Fibroblast of skin of abdomen (primary cell): ENCODE measurements around the gene LMF1. TPM values are rescaled to one million over a fixed set of nuclear protein-coding genes. Genes with fewer than 3 reads are reported as not detected.

Experiments
- DNase-seq: peaks from one replicate; pipeline ENCODE4 v3.0.0-alpha.2; 2013
- polyA plus RNA-seq, 2 experiments: library from polyadenylated mRNA; unstranded; fragments of 120-200 nt; gene quantifications; one replicate each; pipeline ENCODE4 v1.2.1, GENCODE V29; 2013; ENCODE audit not compliant: insufficient read length in 2 of 2

The LMF1 gene
- 13.9 TPM for polyA plus RNA-seq (2013, experiment 1 of 2; ENCODE audit: insufficient read length)
- polyA plus RNA-seq (2013, experiment 2 of 2; ENCODE audit: insufficient read length): 16.4 TPM

DNA sequence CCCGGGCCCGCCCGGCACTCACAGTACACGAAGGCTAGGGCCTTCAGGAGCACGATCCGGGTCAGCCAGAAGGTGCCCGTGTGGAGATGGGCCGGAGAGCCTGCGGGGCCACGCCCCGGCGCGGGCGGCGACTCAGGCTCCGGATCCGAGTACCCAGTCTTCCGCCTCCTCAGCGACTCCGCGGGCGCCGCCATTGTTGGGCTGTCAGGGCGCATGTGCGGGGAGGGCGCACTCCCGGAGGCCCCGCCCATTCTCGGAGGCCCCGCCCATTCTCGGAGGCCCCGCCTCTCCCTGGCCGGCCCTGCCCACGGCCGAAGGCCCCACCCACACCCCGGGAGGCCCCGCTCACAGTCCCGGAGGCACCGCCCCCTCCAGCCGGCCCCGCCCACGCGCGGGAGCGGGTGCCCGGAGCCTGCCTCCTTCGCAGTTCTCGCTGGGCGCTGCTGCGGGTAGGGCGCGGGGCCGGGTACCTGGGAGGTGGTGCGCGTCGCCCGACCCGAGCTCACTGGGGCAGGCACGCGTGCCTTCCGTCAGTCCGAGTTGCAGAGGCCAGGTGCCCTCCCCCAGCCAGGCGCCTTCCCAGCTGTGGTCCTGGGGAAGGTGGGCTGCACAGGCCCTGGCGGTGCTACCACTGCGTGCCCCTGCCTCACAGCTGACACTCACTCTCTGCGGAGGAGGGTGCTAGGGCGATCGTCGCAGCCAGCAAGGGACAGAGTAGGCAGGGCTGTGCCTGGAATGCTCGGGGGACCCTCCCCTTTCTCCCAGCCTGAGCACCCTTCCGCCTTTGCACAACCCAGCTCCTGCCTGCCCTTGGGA, at the start of gene LMF1:
Gene LMF1 (minus strand): TSS at position 219 of the 816 bp plus-strand sequence. CDS start 4 bp downstream, at position 215.
- peak; percentile 87 for DNase-seq

DNA sequence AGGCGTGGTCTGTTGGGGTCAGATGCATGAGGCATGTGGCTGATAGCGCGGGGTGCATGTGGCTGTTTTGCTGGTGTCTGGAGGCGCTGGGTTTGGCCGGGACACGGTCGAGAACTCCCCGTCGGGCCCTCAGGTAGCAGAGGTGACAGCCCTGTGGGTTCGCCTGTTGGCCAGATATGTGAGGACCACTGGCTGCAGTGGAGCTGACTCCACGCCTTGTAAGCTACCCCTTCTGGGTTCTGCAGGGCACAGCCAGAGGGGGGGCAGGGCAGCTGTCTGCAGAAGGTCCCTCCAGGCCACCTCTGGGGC, 49.3 kb upstream of the LMF1 start:
- DNase-seq: no peak

DNA sequence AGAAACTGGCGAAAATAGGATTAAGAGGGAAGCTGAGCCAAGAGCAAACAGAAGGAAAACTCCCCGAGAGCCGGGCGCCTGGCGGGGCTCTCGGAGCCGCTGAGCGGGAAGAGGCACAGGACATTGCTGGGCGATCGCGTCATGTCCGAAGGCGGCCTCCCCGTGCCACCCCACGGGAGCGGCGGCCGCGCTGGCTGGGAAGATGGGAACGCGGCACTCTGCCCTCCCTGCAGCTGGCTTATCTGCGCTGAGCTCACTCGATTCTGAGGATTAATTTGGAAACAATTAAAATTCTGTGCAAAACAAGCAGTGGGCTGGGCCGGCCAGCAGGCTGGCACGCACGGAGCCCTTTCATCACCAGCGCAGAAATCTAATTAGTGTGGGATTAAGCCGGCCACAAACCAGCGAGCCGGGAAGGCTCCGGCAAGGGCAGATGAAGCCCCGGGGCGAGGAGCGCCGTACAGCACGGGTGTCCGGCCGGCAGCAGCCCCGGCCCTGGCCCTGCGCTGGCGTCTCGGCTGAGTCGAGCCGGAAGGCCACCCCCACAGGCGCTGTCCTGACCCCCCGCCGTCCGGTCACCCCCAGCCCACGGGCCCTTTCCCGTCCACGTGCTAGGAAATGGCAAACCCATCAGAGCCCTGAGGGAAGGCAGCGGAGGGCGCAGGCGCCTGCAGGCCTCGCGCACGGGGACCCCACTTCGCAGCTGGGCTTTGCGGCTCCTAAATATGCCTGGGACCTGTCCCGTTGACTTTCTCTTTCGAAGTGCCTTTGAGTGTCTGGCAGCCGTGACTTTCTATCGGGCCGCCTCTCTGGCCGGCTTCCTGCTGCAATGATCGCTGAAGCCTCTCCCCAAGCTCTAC, 48.7 kb upstream of the LMF1 start:
- DNase-seq: peak; percentile 27

DNA sequence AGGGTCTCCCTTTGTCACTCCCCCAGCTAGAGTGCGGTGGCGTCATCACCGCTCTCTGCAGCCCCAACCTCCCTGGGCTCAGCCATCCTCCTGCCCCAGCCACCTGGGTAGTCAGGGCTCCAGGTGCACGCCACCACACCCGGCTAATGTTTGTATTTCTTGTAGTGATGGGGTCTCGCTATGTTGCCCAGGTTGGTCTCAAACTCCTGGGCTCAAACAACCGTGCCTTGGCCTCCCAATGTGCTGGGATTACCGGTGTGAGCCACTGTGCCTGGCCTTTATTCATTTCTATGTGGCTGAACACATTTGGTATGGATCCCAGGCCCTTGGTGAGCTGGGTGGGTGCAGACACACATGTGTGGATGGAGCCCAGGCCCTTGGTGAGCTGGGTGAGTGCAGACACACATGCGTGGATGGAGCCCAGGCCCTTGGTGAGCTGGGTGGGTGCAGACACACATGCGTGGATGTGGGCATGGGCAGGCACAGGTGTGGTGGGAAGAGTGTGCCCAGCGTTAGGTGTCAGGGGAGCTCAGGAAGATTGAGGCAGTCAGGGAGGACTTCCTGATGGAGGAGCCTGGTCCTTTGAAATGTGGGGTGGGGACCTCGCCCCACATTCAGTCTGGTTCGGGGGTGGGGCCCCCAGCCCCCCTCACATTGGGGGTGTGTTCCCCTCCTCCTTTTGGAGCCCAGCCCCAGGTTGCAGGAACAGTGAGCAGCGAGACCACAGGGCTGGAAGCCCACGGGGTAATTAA, 47.8 kb upstream of the LMF1 start:
- DNase-seq: no peak

DNA sequence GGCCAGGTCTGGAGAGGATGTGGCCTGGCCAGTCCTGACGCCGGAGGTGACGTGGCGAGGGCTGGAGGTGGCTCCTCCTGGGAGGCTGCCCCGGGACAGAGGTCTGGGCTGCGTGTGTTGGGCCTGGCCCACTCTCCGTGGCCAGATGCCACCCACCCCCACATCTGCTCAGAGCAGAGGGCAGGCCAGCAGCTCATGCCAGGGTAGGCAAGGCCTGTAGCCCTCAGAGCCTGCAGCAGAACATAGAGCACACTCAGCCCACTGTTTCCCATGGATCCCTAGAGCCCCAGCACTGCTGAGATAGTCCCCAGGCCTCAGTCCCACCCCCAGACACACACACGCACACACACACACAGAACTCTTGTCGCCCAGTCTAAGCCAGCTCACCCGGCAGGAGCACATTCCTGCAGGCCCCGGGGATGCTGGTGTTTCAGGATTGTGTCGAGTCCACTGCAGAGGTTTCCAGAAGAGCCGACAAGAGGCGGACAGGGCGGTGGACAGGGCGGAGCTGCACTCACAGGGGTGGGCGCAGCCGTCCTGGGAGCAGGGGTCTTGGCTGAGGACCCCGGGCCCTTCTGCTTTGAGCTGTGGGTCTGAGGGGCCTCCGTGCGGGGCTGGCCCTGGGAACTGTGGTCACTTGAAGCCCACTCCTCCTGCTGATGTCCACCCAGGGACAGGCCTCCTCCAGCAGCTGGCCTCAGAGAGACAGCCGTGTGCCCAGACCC, 44.1 kb upstream of the LMF1 start:
- DNase-seq: no peak

DNA sequence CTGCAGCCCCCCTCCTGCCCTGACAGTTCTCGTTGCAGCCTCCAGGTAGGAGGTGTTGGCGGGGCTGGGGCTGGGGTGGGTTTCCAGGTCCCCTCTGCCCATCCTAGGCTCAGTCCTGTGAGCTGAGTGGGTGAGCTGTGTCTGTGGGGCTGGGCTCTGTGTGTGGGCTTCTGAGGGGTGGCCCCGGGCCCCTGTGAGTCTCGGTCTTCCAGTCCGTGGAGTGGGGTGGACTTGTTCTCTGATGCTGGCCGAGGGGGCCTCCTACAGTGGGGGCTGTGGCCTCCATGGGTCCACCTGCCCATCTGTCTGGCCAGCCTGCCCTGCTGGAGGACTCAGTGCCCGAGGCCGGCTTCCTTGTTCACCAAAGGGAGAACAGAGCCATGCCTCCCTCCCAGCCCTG, 43.4 kb upstream of the LMF1 start:
- DNase-seq: no peak

DNA sequence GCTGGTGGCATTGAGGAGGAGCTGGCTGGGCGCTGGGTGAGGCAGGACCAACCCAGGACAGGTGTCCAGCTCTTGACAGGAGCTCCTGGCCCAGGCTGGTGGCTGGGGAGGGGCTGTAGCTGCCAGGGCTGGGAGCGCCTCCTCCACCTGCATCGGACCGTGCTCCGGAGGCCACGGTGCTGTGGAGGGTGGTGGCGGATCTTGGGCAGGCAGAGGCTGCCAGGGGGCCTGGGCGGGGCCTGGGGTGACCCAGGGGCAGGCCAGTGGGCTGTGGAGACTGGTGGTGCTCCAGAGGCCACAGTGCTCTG, 42.8 kb upstream of the LMF1 start:
- no peak for DNase-seq

DNA sequence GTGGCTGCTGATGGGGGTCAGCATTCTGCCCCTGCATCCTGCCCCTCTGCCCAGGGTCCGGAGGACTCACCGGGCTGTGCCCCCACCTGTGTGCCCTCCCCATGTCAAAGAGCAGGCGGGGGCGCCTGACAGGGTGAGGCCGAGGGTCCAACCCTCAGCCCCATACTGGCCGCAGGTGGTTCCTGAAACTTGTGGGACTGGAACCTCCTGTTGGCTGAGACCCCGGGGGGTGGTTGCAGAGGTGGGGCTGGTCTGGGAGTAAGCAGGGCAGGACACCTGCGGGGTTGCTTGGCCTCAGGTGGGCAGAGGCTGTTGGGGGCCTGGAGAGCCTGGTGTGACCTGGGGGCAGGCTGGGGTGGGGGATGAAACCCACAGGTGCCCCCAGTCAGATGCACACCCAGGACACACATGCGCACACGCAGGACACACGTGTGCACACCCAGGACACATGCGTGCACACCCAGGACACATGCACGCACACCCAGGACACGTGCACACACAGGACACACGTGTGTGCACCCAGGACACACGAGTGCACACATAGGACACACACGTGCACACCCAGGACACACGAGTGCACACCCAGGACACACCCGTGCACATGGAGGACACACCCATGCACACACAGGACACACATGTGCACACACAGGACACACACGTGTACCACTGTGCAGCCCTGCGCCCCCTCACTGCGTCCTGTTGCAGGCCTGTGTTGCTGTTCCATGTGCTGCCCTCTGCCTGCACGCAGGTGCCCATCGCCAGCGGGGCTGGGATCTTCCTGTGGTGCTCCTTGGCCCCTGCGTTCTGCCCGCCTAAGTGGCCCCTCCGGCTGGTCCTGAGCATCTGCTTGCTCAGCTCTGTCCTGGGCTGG, 42.2 kb upstream of the LMF1 start:
- no peak for DNase-seq

DNA sequence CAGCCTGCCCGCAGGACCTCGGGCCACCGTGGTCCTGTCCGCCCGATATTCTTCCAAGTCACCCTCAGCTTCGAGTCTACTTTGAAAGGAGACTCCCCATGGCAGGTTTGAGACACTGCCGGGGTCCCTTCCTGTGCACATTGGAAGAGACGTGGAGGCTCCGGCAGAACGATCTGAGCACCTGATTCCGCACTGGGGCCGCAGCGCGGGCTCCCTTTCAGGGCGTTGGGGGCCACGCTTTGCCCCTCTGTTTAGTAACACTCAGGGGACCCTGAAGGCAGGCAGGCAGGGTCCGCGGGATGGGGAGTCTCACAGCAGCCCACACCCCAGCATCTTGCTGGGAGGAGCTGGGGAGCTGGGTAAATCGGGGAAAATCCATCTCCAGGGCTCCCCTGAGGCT, 41.4 kb upstream of the LMF1 start:
- DNase-seq: no peak

DNA sequence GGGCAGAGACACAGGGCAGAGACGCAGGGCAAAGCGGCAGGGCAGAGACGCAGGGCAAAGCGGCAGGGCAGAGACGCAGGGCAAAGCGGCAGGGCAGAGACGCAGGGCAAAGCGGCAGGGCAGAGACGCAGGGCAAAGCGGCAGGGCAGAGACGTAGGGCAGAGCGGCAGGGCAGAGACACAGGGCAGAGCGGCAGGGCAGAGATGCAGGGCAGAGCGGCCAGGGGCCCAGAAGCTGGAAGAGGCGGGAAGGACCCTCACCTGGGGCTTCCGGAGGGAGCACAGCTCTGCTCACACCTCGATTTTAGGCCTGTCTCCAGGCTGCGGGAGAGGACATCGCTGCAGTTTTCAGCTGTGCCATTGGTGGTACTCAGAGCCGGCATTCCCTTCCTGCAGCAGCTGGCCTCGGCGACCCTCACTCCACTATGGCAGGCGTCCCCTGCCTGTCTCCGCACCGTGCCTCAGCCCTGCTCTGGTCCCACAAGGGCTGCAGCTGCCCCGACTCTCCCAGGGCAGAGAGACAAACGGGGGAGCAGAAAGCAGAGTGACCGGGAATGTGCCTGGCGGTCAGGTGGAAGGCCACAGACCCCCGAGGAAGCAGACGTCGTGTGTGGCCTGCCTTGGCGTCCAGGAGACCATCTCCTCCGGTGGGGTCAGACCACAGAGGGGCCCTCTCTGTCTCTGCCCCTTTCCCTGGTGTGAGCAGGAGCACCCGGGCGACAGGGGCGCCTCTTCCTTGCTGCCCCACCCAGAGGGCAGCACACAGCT, 40.7 kb upstream of the LMF1 start:
- no peak for DNase-seq

DNA sequence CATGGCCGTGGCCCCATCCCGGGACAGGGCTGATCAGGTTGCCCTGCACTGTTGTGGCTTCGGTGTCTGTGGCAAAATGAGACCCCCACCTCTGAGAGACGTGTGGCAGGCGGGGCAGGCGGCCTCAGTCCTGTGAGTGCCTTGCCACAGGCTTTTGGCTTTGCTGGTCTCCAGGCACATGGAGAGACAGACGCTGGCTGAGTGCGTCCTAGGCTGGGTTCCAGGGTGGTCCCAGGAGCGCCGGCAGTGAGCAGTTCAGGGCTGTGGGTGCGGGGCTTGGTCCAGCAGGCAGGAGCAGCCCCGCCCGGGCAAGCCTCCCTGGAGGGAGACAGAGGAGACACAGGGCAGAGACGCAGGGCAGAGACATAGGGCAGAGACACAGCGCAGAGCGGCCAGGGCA, 40.0 kb upstream of the LMF1 start:
- DNase-seq: no peak

DNA sequence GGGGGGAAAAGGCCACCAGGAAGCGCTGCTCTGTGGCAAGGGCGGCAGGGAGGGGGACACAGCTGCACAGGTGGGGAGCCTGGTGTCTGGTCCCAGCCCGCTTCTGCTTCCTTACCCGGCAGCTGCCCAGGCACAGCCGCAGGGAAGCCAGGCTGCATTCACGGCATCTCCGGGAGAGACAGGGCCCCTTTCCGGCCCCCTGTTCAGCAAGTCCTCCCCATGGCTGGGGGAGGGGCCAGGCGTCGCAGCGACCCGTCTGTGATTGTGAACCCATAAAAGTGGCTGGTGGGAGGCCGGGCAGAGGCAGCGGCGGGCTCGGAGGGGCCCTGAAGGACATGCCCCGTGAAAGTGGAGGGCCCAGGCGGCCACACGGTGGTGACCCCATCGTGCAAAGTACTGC, 39.5 kb upstream of the LMF1 start:
- no peak for DNase-seq

DNA sequence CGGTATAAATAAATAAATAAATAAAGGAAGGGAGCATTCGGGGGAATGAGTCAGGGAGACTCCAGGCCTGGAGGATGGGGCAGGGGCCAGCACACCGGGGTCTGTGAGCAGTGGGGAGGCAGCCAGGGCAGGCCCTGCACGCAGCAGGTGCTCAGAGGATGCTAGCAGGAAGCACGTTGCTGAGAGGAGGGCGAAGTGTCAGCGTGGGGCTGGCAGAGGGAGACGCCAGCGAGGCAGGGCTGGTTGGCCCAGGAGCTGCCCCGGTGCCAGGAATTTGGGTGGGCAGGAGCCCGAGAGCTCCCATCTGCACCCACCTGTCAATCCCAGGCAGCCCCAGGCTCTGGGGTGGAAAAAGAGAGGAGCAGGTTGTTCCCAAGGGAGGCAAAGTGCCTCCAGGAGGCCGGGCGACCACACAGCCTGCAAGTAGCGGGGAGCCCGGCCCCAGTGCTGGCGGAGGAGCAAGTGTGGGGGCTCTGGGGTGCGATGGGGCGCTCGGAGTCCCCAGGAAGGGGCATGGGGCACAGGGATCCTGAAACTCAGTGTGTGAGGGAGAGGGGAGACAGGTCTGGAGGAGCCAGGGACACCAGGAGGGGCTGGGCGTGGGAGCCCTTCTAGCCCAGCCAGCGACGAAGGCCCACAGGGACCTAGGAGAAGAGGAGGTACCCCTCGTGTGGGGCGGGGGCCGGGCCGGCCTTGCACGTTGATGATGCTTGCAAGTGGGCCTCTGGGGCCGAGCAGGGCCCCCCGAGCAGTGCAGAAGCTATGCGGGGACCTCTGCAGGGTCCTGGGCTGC, 38.8 kb upstream of the LMF1 start:
- DNase-seq: no peak

DNA sequence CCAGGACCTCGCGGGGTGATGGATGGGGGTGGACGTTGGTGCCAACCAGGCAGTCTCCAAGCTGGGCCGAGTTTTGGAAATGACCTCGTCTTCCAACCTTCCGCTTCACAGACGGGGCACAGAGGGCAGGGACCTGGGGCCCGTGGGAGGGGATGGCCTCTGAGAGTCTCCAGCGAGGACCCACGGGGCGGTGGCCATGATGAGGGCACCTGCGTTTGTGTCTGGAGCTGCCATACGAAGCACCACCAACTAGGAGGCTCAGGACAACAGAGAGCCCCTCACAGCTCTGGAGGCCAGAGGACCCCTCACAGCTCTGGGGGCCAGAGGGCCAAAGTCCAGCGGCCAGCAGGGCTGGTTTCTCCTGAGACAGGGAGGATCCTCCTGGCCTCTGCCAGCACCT, 37.3 kb upstream of the LMF1 start:
- no peak for DNase-seq

DNA sequence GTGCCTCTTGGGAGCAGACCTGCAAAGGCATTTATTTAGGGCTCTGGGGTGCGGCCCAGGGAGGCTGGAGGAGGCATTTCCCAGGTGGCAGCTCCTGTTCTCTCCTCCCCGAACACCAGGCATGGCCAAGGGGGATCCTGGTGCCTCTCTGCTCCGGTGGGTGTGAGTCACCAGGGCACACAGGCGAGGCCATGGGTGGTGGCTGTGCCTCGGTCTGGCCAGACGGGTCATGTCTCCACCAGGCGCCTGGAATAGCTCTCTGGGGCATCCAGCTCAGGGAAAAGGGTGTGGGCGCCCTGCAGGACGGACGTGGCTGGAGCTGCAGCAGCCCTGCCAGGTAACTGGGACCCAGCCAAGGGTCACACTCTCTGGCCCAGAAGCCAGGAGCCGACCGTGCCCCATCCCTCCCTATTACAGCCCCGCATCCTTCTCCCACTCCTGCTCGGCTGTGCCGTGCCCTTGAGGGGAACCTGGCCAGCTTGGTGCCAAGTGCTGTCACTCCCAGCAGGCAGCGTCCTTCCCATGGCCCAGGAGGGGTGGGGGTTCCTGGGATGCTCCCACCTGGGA, 36.6 kb upstream of the LMF1 start:
- DNase-seq: no peak

DNA sequence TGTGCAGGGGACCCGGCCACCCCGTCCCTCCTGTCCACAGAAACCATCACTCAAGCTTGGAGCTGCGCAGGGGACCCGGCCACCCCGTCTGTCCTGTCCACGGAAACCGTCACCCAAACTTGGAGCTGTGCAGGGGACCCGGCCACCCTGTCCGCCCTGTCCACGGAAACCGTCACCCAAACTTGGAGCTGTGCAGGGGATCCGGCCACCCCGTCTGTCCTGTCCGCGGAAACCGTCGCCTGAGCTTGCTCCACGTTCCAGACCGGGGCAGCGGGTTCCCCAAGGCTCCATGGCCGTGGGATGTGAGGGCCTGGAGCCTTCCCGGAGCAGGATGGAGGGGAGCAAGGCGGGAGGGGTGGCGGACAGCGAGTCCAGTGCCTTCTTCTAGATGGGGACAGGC, 36.0 kb upstream of the LMF1 start:
- no peak for DNase-seq

DNA sequence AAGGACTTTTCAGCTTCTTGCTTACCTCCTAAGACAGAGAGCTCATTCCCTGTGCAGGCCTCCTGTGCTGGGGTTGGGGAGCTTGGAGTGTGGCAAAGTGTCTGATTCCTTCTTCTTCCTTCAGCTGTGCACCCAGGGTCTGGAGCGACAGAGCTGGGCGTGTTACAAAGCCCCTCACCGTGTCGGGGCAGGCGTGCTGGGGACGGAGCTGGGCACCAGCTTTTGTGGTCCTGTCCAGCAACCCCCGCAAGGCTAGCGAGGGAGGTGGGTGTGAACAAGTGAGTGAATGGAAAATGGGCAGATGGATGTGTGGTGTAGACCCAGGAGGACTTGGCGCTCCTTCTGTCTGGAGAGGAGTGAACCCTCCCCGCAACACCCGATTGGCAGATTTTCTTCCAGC, 34.5 kb upstream of the LMF1 start:
- no peak for DNase-seq

DNA sequence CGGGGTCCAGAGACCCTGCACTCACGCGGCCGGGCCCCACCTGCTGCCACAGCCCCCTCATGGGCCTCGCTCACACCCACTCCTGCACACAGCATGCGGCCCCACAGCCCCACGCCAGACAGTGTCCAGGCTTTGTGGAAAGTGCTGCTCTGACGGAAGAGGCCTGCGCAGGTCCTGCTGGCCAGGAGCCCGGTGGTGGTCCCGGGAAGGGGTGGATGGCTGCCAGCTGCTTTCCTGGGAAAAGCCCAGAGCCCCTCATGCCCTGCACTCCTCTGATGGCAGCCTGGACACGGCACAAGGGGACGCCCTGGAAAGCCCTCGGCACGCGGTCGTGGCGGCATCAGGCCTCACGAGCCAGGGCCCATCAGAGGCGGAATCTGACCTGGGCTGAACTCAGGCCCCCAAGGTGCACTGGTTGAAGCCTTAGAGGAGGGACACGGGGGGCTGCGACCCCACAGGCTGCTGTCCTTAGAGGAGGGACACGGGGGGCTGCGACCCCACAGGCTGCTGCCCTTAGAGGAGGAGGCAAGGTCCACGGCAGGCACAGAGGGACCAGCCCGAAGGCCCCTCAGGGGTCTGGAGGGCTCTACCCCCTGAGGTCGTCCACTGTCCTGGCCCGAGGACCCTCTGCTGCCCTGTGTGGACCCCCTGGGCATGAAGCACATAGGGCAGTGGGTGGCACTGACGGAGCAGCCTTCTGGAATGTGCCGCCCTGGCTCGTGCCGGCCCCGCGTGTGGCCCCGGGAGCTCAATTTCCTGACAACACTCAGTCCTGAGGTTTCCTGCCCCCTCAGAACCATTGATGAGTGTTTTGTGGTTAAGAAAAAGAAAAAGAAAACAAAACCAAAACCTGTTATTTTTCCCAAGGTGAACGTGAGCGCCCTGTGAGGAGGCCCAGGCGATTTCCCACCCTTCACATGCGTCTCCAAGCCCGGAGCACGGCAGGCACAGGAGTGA, 32.9 kb upstream of the LMF1 start:
- no peak for DNase-seq
